Measurements from ENCODE around the gene WDR70.
"Not testable (repeated sequence)": the region's sequence is repeated elsewhere in the genome, so short reads cannot be mapped to it uniquely, and the experiment has no call there.

The WDR70 gene

GRCh38 chr5:37379100-37379628, at the start of gene WDR70:
TSS of gene WDR70 (plus strand) at chr5:37379318. CDS start at chr5:37379368, 50 bp downstream.
- peak; percentile 88 for DNase-seq

GRCh38 chr5:37334754-37335153, 44.4 kb upstream of the WDR70 start:
- not testable (repeated sequence) for DNase-seq

DNA sequence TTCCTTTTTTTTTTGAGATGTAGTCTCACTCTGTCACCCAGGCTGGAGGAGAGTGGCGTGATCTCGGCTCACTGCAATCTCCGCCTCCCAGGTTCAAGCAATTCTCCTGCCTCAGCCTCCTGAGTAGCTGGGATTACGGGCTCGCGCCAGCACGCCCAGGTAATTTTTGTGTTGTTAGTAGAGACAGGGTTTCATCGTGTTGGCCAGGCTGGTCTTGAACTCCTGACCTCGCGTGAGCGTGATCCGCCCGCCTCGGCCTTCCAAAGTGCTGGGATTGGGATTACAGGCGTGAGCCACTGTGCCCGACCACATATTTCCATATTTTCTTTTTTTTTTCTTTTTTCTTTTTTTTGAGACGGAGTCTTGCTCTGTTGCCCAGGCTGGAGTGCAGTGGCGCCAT, 36.4 kb upstream of the WDR70 start:
- DNase-seq = not testable (repeated sequence)

DNA sequence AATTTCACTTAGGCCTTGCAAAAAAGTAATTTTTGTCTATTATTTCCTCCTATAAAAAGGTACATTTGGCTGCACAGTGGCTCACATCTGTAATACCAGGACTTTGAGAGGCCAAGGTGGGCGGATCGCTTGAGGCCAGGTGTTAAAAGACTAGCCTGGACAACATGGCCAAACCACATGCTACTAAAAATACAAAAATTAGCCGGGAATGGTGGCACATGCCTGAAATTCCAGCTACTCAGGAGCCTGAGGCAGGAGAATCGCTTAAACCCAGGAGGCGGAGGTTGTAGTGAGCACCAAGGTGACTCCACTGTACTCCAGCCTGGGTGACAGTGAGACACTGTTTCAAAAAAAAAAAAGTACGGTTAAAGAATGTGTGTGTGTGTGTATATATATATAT, 24.0 kb upstream of the WDR70 start:
- DNase-seq = no peak

DNA sequence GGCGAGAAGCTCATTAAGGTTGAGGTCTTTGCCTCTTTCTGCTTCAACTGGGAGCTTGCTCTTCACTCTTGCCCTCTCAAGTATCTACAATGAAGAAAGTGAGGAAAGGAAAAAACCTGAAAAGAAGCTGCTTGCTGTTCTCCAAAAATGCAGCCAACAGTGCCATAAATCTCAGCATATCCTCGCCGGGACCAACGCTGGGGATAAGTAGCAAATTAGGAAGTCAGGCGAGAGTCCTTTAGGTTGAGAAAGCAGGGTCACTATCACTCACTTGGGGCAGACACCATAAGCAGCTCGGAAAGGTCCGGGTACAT, 8.6 kb upstream of the WDR70 start:
- DNase-seq = no peak

DNA sequence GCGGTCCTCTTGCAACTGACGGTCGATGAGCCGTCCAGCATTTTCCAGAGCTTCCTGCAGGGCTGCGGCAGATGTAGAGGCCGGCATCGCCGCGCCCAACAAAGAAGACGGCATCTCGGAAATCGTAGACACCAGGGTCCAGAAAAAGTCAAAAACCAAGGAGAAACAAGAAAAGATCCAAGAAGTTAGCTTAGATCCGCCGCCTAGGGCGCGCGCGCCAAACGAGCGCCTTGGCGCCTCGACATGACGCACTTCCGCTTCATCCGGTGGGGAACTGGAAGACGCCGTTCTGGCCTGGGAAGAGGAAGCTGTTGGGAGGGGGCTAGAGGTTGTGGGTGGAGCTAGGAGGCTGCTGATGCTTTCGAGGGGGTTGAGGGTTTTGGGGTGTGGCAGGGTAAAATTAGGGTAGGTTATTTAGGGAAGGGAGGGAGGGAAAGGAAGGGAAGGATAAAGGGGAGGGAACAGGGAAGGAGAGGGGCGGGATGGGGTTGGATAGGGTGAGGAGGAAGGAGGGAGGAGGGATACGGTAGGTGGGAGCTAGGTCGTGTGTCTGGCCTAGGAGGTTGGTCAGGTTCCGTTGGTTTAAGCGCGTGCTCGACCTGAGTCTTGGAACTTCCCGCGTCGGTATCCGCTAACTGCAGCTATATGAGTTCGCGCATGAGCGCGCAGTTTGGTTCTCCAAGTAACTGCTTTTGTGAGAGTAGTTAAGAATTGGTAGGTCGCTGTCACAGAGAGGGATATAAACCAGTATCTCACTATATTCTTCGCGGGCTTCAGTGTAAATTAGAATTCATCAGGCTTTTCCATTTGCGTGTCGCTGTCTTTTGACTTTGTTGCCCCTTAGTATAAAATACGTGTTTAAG, 8.0 kb upstream of the WDR70 start, which contains the start of gene NUP155:
Gene NUP155, minus strand, starts transcription at position 243 of the 863 bp plus-strand sequence. Its CDS starts 129 bp downstream, at position 114.
- peak; percentile 97 for DNase-seq

DNA sequence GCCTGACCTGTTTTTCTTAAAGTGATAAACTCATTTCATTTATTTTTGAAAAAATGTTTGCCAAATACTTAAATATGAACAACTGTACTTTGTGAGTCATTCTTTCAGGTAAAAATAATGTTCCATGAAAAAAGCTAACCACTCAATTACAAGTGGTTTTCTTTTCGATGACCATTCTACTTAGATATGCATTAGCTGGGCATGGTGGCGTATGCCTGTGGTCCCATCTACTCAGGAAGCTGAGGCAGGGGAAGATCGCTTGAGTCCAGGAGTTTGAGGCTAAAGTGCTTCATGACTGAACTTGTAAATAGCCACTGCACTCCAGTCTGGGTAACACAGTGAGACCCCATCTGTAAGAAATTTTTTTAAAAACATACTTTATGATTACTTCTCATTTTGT, 4.0 kb upstream of the WDR70 start:
- no peak for DNase-seq

GRCh38 chr5:37378066-37378465, 1.1 kb upstream of the WDR70 start:
- not testable (repeated sequence) for DNase-seq

- no peak for DNase-seq
Measured at GRCh38 chr5:37391591-37391990, 12.5 kb downstream of the WDR70 start.

DNA sequence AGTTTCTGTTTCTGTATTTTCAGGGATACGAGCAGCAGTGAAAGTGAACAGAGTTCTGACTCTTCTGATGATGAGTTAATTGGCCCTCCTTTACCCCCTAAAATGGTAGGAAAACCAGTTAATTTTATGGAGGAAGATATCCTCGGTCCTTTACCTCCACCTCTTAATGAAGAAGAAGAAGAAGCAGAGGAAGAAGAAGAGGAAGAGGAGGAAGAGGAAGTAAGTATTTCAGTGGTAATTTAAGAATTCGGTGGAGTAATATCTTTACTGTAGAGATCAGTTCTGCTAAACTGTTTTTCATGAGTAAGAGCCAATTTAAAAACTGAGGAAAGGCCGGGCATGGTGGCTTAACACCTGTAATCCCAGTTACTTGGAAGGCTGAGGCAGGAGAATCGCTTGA, 17.2 kb downstream of the WDR70 start:
- DNase-seq = no peak

GRCh38 chr5:37400501-37400900, 21.4 kb downstream of the WDR70 start:
- no peak for DNase-seq

DNA sequence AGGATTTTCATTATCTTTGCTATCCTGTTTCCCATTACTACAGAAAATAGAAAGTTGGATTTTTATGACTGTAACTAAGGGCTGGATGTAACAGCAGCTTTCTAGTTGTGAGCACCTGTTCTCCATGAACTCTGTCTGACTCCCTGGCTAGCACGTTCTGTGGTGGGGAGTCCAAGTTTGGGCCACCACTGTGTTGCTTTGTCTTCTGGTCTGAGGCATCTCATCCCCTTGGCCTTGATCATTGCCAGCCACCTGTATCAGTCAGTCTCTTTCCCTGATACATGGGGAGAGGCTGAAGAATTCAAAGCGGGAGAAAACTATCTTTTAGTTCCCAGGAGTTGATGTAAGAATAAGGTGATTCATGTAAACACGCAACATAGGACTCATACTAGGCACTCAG, 33.4 kb downstream of the WDR70 start:
- DNase-seq = no peak

DNA sequence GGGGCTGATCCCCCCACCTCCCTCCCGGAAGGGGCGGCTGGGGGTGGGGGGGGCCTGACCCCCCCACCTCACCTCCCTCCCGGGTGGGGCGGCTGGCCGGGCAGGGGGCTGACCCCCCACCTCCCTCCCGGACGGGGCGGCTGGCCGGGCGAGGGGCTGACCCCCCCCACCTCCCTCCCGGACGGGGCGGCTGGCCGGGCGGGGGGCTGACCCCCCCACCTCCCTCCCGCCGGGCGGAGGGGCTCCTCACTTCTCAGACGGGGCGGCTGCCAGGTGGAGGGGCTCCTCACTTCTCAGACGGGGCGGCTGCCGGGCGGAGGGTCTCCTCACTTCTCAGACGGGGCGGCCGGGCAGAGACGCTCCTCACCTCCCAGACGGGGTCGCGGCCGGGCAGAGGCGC, 36.3 kb downstream of the WDR70 start:
- not testable (repeated sequence) for DNase-seq

- no peak for DNase-seq
Measured at GRCh38 chr5:37417347-37417746, 38.2 kb downstream of the WDR70 start.

GRCh38 chr5:37424441-37424840, 45.3 kb downstream of the WDR70 start:
- DNase-seq = no peak

- DNase-seq = no peak
Measured at GRCh38 chr5:37428044-37428443, 48.9 kb downstream of the WDR70 start.

- no peak for DNase-seq
Measured at GRCh38 chr5:37435261-37435660, 56.1 kb downstream of the WDR70 start.

DNA sequence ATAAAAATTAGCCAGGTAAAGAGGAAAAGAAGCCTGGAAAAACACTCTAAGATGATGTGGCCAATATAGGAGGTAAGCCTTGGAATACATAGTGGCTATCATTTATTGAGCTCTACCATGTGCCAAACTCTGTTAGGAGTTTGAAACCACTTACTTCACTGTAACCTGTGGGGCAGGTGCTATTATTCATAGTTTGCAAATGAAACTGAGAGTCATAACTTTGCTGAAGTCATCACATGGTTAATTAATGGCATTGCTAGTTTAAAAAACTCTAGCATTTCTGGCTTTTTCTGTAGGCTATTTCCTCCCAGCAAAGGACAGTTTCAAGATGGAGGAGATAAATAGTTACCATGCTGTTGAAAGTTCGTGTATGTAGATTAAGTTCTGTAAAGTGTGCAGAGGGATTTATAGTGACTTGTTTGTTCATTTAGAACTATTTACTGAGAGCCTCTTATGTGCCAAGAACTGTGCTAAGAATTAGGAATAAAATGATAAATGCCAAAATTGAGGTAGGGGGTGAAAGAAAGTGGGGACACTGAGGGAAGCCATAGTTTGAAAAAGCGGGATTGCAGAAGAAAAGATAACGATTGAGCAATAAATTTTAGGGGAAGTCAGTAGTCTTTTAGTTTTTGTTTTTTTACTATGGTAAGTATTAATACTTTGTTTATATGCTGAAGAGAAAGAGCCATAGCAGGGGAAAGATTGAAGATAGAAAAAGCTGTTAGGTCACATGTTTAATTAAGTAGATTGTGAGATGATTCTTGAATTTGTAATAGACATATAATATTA, 57.2 kb downstream of the WDR70 start:
- no peak for DNase-seq

DNA sequence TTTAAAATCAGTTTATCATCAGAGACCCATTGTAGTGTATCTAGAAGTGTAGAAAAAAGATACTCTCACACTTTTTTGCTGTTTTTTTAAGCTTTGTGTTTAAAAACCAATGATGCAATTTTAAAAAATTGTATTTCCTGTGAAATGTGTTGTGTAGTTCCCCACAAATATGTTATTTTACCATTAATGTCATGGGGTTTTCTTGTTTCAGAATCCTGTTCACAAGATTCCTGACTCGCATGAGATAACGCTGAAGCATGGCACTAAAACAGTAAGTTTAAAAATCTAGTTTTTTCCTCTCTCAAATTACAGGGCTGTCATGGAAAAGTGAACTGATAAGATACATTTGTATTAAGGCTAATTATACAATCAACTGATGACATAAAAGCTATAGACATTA, 58.6 kb downstream of the WDR70 start:
- no peak for DNase-seq

- not testable (repeated sequence) for DNase-seq
Measured at GRCh38 chr5:37445783-37446182, 66.7 kb downstream of the WDR70 start.

- DNase-seq = no peak
Measured at GRCh38 chr5:37448941-37449340, 69.8 kb downstream of the WDR70 start.

DNA sequence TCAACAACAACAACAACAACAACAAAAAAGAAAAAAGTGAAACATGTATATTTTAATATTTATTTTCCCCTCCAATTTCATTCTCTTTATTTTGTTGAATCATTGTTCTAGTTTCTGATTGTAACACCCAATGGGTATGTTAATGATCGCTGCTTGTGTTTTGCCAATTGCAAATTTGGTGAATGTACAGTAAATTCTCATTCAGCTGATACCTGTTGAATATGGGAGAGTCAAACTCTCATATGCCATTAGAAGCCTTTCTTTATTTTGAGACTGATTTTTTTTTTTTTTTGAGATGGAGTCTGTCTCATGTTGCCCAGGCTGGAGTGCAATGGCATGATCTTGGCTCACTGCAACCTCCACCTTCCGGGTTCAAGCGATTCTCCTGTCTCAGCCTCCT, 72.9 kb downstream of the WDR70 start:
- not testable (repeated sequence) for DNase-seq

DNA sequence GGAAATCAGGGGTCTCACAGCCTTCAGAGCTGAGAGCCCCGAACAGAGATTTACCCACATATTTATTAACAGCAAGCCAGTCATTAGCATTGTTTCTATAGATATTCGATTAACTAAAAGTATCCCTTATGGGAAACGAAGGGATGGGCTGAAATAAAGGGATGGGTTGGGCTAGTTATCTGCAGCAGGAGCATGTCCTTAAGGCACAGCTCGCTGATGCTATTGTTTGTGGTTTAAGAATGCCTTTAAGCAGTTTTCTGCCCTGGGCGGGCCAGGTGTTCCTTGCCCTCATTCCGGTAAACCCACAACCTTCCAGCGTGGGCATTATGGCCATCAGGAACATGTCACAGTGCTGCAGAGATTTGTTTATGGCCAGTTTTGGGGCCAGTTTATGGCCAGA, 74.1 kb downstream of the WDR70 start:
- not testable (repeated sequence) for DNase-seq
